ENCODE data around the gene RRP8. TPM values are rescaled to one million over a fixed set of nuclear protein-coding genes. Genes with fewer than 3 reads are reported as not detected.

The RRP8 gene
- polyA plus RNA-seq, 5 donors: 20.2 to 24.9 (median 22.1) TPM

DNA sequence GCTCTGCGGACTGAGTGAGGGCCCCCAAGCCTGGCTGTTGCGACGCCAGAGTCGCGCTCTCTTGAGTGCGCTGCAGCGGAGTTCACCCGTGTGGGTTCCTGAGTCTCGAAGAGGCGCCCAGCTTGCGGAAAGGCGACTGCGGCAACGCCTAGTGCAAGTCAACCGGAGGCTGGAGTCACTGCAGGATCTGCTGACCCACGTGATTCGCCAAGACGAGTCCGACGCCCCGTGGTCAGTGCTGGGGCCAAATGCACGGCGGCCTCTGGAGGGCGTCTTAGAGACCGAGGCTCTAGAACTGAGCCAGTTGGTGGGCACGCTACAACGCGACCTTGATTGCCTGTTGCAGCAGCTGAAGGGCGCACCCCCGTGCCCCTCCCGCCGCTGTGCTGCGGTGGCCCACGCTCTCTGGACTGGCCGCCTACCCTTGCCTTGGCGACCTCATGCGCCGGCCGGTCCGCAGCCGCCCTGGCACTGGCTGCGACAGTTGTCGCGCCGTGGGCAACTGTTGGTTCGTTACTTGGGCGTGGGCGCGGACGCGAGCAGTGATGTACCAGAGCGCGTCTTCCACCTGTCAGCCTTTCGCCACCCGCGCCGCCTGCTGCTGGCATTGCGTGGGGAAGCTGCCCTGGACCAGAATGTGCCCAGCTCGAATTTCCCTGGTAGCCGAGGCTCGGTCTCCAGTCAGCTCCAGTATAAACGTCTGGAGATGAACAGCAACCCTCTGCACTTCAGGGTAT is 32.6 kb downstream of the RRP8 start:
- DNase-seq: no peak

DNA sequence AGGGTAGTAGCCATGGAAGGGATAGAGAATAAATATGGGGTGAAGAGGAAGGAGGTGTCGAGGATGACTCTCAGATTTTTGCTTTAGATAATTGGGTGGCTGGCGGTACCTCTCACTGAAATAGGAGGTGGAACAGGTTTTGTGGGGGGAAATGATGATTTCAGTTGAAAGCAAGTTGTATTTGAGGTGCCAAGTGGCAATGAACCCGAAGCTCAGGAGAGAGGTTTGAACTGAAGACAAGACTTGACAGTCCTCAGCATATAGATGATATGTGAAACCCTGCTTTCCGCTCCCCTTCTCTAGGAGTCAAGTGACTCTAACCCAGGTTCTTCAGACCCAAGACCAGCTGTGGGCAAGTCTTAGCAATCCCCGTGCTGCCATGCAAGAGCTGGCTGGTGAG is 33.7 kb downstream of the RRP8 start:
- DNase-seq: no peak

DNA sequence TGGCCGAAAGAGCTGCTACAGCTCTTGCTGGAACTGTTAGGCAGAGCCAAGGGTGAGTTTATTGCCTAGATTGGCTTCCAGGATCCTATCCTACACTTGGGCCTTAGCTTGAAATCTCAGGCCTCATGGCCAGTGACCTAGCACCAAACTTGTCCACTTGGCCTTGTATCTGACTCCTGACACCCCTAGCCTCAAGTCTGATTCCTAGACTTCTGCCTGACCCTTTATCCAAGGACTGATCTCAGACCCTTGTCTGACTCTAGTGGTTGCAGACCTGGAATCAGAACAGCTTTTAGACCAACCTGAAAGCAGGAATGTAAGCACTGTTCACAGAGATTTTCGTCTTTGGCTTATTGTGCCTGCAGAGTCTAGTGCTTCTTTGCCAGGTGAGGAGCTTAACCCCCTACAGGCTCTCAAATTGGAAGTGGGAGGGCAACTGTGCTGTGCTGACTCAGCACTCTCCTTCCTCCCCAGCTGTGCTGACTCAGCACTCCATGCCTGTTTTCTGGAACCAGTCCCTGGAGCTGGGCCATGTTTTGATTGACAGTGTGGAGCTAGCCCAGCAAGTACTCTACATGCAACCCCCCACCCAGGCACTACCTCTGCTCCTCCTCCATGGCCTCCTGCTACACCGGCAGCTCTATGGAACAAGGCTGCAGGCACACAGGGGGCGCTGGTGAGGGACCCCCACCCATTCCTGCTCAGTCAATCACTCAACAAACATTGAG is 35.1 kb downstream of the RRP8 start:
- peak; percentile 78 to 80 for DNase-seq

DNA sequence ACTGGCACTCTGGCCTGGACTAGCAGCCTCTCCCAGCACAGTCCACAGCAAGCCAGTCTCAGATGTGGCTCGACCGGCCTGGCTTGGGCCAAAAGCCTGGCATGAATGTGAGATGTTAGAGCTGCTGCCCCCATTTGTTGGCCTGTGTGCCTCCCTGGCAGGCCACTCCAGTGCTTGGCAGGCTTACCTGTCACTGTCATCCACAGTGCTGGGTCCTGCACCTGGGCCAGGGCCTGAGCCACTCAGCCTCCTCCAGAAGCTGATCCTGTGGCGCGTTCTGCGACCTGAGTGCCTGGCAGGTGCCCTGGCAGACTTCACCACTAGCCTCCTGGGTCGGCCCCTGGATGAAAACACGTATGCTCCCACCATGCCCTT is 36.1 kb downstream of the RRP8 start:
- DNase-seq: no peak

DNA sequence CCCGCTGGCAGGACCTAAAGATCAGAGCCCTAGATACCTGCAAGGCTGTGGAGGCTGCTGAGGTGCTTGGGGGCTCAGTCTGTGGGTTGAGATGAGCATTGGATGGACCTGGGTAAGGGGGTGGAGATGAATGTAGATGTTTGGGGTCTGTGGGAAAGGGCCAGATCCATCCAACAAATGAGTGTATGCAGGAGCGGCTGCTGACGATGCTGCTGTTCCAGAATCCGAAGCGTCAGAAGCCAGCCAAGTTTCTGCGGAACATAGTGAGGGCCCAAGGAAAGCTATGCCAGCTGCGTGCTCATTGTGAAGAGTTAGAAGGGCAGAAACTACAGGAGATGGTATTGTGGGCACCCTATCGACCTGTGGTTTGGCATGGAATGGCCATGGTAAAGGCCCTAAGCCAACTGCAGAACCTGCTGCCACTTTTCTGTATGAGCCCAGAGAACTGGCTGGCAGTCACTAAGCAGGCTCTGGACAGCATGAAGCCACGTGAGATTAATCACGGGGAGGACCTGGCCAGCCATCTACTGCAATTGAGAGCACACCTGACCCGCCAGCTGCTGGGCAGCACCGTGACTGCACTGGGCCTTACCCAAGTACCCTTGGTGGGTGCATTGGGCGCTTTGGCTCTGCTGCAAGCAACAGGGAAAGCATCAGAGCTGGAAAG is 36.6 kb downstream of the RRP8 start:
- no peak for DNase-seq

DNA sequence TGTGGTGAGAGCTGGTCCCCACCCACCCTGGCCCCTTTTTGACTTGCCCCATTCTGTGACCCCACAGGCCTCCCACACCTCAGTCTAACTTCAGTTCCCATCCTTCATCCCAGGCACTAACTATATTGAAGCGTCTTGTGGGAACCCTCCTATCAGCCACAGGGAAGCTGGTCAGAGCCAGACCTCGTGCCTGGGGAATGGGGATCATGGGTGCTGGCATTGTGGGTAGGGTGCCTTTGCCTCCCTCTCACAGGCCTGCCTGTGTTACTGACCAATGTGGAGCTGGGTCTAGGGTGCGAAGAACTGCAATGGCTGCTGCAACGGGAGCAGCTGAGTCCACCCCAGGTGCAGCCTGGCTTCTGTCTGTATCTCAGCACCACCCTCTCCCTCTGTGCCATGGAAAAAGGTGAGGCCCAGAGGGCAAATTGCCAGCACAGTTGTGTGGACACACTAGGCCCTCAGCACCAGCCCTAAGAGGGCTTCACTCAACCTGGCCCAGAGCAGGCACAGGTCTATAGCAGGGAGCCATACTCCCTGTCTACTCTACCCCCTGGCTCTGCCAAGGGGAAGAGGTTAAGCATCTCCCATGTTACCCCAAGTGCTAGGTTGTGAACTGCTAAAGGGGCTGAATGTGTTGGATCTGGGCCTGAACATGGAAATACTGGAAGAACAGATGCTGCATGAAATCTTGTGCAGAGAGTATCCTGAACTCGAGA is 37.3 kb downstream of the RRP8 start:
- no peak for DNase-seq

DNA sequence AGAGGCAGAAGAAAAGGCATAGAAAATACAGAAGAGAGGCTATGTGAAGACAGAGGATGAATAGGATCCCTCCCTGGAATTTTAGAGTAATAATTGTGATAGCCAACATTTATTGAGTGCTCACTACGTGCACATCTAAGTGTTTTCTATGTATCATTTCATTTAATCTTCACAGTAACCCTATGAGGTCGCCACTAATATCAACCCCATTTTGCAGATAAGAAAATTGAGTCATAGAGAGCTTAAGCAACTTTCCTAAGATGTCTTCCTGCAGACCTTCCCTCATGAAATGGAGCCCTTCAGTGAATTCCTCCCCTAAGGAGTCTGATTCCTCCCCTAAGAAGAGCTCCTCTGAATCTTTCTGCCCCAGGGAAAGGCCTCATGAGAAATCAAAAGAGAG is 38.1 kb downstream of the RRP8 start:
- DNase-seq: no peak

DNA sequence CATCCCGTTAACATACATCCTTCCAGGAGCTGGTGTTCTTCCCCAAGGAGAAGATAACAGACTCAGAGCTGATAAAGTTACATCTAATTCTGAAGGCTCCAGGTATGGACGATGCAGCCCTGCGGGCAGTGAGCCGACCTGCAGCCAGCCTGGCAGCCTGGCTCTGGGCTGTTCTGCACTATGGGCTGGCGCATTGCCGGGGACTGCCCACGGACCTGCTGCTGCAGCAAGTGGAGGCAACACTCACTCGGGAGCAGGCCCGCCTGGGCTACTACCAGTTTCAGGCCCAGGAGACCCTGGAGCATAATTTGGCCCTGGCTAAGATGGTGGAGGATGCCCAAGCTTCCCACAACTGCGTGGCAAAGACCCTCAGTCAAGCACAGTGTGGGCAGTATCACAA is 39.7 kb downstream of the RRP8 start:
- no peak for DNase-seq

DNA sequence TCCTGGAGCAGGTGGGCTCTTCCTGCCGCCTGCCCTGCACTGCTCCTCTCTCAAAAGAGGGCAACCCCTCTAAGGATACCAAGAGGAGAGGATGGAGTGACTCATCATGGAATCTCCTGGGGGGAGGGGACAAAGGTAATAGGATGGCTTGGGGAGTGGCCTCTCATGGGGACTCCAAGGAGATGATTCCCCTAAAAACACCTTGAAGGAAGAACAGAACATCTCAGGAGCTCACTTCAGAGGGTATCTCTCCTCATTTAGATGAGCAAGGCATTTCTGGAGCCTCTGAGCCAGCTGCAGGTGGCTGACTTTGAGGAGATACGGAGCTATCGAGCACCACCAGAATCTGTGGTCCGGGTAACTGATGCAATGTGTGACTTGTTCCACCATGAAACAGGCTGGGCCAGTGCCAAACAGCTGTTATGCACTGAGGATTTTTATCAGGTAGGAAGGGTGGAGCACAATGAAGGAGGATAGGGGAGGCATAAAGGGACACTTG is 40.2 kb downstream of the RRP8 start:
- DNase-seq: no peak

DNA sequence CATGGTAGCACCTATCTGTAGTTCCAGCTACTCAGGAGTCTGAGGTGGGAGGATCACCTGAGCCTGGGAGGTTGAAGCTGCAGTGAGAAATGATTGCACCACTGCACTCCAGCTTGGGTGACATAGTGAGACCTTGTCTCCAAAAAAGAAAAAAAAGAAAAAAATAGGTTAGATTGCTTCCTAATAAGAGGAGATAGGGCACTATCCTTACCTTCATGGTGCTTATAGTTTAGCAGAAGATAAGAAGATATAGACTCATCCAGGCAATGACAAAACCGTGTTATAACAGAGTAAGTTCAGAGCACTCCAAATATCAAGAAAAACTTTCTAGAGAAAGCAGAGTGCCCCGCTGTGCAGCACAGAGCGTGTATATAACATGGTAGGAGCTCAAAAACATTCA is 42.1 kb downstream of the RRP8 start:
- no peak for DNase-seq

DNA sequence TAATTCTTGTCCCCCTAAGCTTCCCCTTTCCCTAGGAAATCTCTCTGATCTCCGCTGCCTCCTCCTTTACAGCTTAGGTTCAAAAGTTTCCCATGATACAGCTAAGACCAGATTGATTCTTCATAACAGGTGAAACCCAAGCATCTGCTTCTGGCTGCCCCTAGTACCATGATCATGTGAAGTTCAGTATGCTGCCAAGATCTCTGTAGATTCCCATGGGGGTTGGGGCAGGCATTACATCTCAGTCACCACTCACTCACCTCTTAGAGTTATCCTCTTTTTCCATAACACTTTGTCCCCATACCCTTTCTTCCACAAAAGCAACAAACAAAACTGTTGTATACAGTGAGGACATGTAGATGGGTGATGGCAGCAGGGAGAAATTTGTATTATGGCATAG is 44.0 kb downstream of the RRP8 start:
- no peak for DNase-seq

DNA sequence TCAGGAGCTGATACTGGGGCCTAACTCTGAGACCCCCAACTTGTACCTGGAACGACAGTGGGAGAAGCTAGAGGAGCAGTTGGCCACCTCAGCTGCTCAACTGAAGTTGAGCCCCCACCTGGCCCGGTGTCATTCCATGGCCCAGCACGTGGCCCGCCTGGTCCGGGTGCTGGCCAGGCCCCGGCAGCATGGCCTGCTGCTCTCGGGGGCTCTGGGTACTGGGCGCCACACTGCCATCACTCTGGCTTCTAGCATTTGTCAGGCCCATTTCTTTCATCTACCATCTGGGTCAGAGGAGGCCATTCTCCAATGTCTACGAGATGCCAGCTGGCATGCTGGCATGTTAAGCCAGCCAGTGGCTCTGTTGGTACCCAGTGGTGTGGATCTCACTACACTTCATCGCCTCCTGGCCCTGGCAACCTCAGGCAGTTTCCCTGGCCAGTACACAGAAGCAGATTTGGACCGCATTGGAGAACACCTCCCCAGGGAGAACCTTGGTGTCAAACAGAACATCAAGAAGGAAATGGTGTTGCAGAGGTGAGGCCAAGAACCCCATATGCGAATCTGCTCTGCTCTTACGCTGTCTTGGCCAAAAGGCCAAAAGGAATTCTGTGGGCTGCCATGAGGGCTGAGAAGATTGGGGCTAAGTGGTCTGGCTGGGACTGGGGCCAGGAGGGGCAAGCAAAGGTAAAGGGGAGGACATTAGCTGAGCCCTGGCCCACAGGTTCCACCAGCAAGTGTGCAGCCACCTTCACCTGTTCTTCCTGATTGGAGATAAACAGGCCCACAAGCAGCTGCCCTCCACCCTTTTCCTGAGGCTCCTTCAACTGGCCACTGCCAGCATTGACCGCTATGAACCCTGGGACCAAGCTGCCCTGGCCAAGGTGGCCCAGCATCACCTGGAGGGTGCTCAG is 45.4 kb downstream of the RRP8 start:
- DNase-seq: no peak

DNA sequence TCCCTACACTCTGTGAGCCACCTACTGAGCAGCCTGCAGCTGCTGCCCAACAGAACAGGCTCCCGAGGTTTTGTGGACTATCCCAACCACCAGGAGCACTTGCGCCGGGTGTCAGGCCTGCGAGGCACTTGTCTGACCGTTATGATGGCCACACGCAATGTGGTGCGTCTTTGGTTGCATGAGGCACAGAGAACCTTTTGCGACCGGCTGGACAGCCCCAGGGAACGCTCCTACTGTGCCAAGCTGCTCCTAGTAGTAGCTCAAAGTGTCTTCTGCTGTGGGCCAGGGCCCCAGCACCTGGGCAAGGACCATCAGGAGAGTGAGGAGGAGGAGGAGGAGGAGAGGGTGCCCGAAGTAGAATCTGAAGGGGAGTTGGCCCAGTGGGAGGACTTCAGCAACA is 46.4 kb downstream of the RRP8 start:
- DNase-seq: no peak

DNA sequence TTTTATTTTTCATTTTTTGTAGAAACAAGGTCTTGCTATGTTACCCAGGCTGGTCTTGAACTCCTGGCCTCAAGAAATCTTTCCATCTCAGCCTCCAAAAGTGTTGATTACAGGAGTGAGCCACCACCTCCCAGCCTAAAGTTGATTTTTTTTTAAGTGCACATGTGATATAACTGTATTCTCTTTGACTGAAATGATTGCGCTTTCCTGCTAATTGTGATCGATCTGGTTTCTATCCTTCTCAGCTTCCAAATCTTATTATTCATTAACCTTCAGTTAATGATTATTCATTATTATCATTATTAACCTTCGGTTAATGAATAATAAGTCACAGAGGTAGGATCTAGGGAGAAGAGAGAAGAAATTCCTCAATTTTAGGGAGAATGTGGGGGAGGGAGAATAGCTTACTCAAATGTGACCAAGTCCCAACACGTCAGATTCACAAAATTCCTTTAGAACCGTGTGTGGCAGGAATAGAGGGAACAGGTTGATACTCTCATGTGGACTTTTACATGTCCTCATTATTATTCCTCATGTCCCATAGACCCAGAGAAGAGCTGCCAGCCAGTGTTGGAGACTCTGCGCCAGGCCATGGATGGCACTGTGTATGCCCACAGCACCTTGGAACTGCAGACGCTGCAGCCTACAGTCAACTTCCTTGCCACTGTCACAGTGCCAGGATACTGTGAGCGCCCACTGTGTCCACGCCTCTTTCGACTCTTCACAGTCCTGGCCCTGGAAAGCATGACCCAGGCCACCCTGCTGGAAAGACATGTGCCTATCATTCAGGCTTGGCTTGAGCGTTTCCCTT is 47.1 kb downstream of the RRP8 start:
- DNase-seq: no peak

DNA sequence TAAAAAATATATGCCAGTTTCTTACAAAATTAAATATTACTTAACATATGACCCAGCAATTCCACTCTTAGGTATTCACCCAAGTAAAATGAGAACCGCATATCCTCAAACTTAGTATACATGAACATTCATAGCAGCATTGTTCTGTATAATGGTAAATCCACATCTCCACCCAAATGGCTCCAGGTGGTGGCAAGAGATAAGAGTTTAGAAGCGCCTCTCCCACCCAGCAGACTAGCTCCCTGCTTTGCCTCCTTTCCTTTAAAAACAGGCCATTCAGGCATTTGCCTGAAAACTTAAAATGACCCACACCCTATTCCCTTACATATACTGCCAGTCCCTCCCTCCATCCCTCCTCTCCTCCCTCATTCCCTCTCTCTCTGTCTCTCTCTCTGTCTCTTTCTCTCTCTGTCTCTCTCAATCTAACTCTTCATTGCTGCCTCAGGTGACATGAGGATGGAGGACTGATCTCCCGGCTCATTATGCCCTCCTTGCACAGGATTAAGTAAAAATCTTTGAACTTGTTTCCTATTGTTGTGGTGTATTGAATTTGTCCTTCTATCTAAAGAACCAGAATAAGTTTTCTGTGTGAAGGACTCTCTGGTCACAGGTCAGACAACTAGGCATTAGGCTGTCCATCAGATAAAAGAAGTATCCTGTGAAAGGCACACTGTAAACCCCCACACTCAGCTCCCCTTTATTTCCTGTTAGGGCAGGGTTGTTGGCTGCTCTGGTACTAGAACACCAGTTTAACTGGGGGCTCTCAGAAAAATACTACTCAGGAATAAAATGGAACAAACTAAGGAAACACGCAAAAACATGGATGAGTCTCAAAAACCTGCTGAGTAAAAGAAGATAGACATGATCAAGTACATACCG is 48.3 kb downstream of the RRP8 start:
- DNase-seq: no peak

DNA sequence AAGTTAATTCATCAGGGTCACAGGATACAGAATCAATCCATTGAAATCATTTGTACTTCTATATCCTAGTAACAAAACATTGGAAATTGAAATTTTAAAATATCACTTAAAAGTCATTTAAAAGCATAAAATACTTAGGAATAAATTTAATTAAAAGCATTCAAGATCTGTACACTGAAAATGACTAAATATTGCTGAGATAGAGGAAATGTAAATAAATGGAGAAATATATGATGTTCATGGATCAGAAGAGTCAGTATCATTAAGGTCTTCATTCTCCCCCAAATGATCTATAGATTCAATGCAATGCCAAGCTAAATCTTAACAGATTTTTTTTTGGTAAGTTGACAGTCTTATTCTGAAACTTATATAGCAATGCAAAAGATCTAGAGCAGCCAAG is 49.8 kb downstream of the RRP8 start:
- DNase-seq: no peak

DNA sequence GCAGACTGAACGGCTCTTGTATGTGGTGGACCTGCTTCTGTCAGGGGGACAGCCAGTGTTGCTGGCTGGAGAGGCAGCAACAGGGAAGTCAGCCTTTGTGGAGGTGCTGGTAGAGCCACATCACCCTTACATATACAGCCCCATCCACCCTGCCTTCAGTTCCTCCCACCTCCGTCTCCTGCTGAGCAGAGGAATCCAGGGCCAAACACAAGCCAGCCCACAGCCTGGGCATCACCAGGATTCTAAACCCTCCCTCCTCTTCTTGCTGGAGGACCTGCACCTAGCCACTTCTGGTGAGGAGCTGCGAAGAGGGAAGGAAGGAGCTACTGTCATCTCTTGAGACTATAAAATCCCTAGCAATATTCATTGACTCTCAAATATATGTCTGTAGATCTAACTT is 54.8 kb downstream of the RRP8 start:
- DNase-seq: no peak

DNA sequence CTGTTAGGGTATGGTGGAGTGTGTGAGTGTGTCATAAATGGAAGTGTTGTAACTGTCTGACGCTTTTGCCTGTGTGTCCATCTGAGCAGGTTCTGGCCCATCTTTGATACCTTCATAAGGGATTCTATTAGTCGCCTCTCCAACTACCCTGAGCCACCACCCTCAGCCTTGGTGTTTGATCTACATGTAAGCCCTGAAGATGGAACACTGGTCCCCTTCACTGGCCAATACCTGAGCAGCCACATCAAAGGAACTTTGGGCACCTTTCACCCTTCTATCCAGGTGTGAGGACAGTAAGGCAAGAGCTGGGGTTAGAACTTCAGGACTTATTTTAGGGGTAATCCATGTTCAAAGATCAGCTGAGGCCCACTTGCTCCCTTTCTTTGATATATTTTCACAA is 55.3 kb downstream of the RRP8 start:
- no peak for DNase-seq

DNA sequence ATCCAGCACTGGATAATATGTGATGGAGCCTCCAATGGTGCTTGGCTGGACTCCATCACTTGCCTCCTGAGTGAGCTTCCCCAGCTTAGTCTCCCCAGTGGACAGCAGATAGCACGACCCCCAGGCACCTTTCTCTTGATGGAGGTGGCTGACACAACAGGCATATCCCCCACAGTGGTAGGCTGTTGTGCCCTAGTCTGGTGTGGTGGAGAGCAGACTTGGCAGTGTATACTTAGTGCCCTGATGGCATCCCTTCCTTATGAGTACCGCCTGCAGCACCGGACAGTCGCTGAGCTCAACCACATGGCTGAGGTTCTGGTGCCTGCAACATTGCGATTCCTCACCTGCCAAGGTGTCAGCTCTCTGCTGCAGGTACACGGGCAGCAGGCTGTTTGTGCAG is 56.2 kb downstream of the RRP8 start:
- DNase-seq: no peak

Data from right lung (tissue), 5 donors.